Measurements from ENCODE around the gene CALCOCO1. TPM values are rescaled to one million over a fixed set of nuclear protein-coding genes. Genes with fewer than 3 reads are reported as not detected.
A peak's percentile ranks its signal among the peaks of the same experiment; 100 is the strongest.

Gene CALCOCO1
- total and polyA plus RNA-seq, 9 of the 15 experiments (the other 6 are each of a cell fraction or from before 2014, with no cell fraction given): 1.9 to 31.8 (median 11.0) TPM

- no peak for TF ChIP-seq SFPQ (IDR thresholded peaks at IDR 0.05; ENCODE audit: low read depth, low read length)
- TF ChIP-seq, protein P1, sequence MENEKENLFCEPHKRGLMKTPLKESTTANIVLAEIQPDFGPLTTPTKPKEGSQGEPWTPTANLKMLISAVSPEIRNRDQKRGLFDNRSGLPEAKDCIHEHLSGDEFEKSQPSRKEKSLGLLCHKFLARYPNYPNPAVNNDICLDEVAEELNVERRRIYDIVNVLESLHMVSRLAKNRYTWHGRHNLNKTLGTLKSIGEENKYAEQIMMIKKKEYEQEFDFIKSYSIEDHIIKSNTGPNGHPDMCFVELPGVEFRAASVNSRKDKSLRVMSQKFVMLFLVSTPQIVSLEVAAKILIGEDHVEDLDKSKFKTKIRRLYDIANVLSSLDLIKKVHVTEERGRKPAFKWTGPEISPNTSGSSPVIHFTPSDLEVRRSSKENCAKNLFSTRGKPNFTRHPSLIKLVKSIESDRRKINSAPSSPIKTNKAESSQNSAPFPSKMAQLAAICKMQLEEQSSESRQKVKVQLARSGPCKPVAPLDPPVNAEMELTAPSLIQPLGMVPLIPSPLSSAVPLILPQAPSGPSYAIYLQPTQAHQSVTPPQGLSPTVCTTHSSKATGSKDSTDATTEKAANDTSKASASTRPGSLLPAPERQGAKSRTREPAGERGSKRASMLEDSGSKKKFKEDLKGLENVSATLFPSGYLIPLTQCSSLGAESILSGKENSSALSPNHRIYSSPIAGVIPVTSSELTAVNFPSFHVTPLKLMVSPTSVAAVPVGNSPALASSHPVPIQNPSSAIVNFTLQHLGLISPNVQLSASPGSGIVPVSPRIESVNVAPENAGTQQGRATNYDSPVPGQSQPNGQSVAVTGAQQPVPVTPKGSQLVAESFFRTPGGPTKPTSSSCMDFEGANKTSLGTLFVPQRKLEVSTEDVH (IDR thresholded peaks at IDR 0.05; ENCODE audit: low read depth, partially characterized antibody): no peak
- TF ChIP-seq NR0B1 (IDR thresholded peaks at IDR 0.05; ENCODE audit: partially characterized antibody): no peak
- TF ChIP-seq ZNF449 (CRISPR knock-in tag; IDR thresholded peaks at IDR 0.05): no peak
- 0 out of 2 replicates have a peak, but pooled peaks have one; percentile 22 for TF ChIP-seq ZNF511 (CRISPR knock-in tag; IDR thresholded peaks at IDR 0.05)
- TF ChIP-seq MBD2 (IDR thresholded peaks at IDR 0.05; ENCODE audit: borderline replicate concordance, low read depth): peak; percentile 98
- TF ChIP-seq ZBTB1 (CRISPR knock-in tag; IDR thresholded peaks at IDR 0.05; ENCODE audit: borderline replicate concordance, low read depth): no peak
- TF ChIP-seq ZNF133 (CRISPR knock-in tag; IDR thresholded peaks at IDR 0.05): no peak
- TF ChIP-seq E2F3 (CRISPR knock-in tag; IDR thresholded peaks at IDR 0.05): no peak
- TF ChIP-seq KLF16 (IDR thresholded peaks at IDR 0.05): no peak
- TF ChIP-seq LEF1 (IDR thresholded peaks at IDR 0.05): peak; percentile 21; the same call in 1 of the 2 replicates
- no peak for TF ChIP-seq ZNF263 (CRISPR knock-in tag; IDR thresholded peaks at IDR 0.05; ENCODE audit: borderline replicate concordance)
- TF ChIP-seq ARID2 (IDR thresholded peaks at IDR 0.05): no peak
- no peak for TF ChIP-seq ZNF445 (CRISPR knock-in tag; IDR thresholded peaks at IDR 0.05; ENCODE audit: low read depth)
- no peak; the same call in 1 of the 2 replicates for TF ChIP-seq ZNF324 (CRISPR knock-in tag; IDR thresholded peaks at IDR 0.05)
- peak; percentile 98 for TF ChIP-seq CREM (IDR thresholded peaks at IDR 0.05; ENCODE audit: low read depth)
- TF ChIP-seq PML (IDR thresholded peaks at IDR 0.05; ENCODE audit: low read length): peak; percentile 55; the same call in 1 of the 2 replicates
- TF ChIP-seq SMAD1 (IDR thresholded peaks at IDR 0.05; ENCODE audit: low read depth, low read length, partially characterized antibody): no peak
- no peak for TF ChIP-seq ZNF696 (CRISPR knock-in tag; conservative IDR thresholded peaks at IDR 0.05)
Measured at GRCh38 chr12:53727310-53728041, at the start of gene CALCOCO1 (continued).
